K562 (cell line): ENCODE data around the gene PRKAR1B. TPM values are rescaled to one million over a fixed set of nuclear protein-coding genes. Genes with fewer than 3 reads are reported as not detected.

ENCODE experiments used
- ATAC-seq: fragments of 200-7000 bp; cut with Tn5 transposase; 3 replicates; pipeline ENCODE4 v1.9.1; 2020; ENCODE audit warnings: moderate library complexity
- BruUV-seq: library from RNA; stranded (reverse); fragments of 400-500 nt; replicated peaks from 2 replicates; lab custom pipeline; 2021; lab: Mats Ljungman, UMichigan
- CTCF ChIA-PET: fragments of 300-600 bp; formaldehyde crosslinking; extraction: SDS; loops from one replicate; lab custom pipeline; 2021; ENCODE audit warnings: low intra/inter-chr PET ratio; lab: Yijun Ruan, JAX
- POLR2A ChIA-PET: fragments of 300-600, 350-650 bp; sonication (Branson Sonifier 250); formaldehyde crosslinking; extraction: SDS; loops from one replicate; lab custom pipeline; 2021; ENCODE audit warnings: antibody characterized with exemption, inconsistent platforms; lab: Yijun Ruan, JAX
- DNase-seq, 4 experiments: peaks; one replicate each; pipeline versions ENCODE4 v3.0.0 to v3.0.0-alpha.2; 2011 to 2018; ENCODE audit warnings: low spot score in 3 of 4, mixed read lengths in 3 of 4; ENCODE audit errors: extremely low read depth in 1 of 4
- FAIRE-seq: peaks from 2 replicates; lab custom pipeline; 2011; peaks lifted over from hg19 to GRCh38; lab: Jason Lieb, UNC
- H2AFZ ChIP-seq: 2 replicates; pipeline ENCODE4 v1.6.0; 2011; ENCODE audit warnings: low read depth, low read length, control low read depth, inconsistent platforms
- H3K27ac ChIP-seq: fragments of 200-600 bp; 3 replicates; pipeline ENCODE4 v1.8.0; 2011; ENCODE audit warnings: low read depth, mild to moderate bottlenecking, control low read depth, inconsistent platforms, low read length, moderate library complexity, mixed read lengths; ENCODE audit errors: extremely low read depth
- H3K27me3 ChIP-seq, 2 experiments: fragments of 300-600 bp in 1 of 2; 2 replicates in 1 of 2; 3 replicates in 1 of 2; pipeline versions ENCODE4 v1.6.0 to v1.8.0; 2011; ENCODE audit warnings: inconsistent platforms in 2 of 2, low read length in 2 of 2, mild to moderate bottlenecking in 1 of 2, mixed read lengths in 1 of 2, moderate library complexity in 1 of 2; ENCODE audit not compliant: control insufficient read depth in 2 of 2, insufficient read depth in 2 of 2
- H3K36me3 ChIP-seq: fragments of 300-600 bp; 3 replicates; pipeline ENCODE4 v1.8.0; 2011; ENCODE audit warnings: mild to moderate bottlenecking, low read length, inconsistent platforms; ENCODE audit not compliant: control insufficient read depth, insufficient read depth
- H3K4me1 ChIP-seq, 2 experiments: fragments of 200-600 bp in 1 of 2; replicated peaks in 1 of 2; 2 replicates in 1 of 2; 3 replicates in 1 of 2; pipeline versions ENCODE4 v1.5.1 to v1.8.0; 2011; ENCODE audit warnings: inconsistent platforms in 2 of 2, low read length in 2 of 2, mild to moderate bottlenecking in 1 of 2, mixed read lengths in 1 of 2, moderate library complexity in 1 of 2; ENCODE audit not compliant: control insufficient read depth in 2 of 2, insufficient read depth in 2 of 2
- H3K4me2 ChIP-seq: 2 replicates; pipeline ENCODE4 v1.6.1; 2011; ENCODE audit warnings: low read length, control low read depth, inconsistent platforms, mixed read lengths; ENCODE audit not compliant: insufficient read depth
- H3K4me3 ChIP-seq: fragments of 200-600 bp; sonication (generic), shearing (Covaris generic); 2 replicates; pipeline ENCODE4 v1.5.1; 2016; ENCODE audit warnings: control low read depth, inconsistent platforms
- H3K79me2 ChIP-seq: fragments of 200-600 bp; 3 replicates; pipeline ENCODE4 v1.8.0; 2011; ENCODE audit warnings: low read length, inconsistent platforms; ENCODE audit not compliant: control insufficient read depth, insufficient read depth
- H3K9ac ChIP-seq, 2 experiments: 2 replicates each; pipeline versions ENCODE4 v1.6.0 to v1.6.1; 2011; ENCODE audit warnings: low read depth in 2 of 2, low read length in 2 of 2, control low read depth in 1 of 2, inconsistent platforms in 1 of 2, mild to moderate bottlenecking in 1 of 2, mixed read lengths in 1 of 2; ENCODE audit not compliant: insufficient read depth in 1 of 2
- H3K9me1 ChIP-seq: one replicate; pipeline ENCODE4 v1.6.0; 2011; ENCODE audit warnings: inconsistent platforms, mild to moderate bottlenecking, low read length, moderate library complexity; ENCODE audit not compliant: control insufficient read depth, insufficient read depth
- H3K9me3 ChIP-seq: replicated peaks from 2 replicates; pipeline ENCODE4 v1.5.1; 2011; ENCODE audit warnings: low read depth, low read length, inconsistent platforms; ENCODE audit not compliant: control insufficient read depth, insufficient read depth
- H4K20me1 ChIP-seq: replicated peaks from 2 replicates; pipeline ENCODE4 v1.6.1; 2011; ENCODE audit warnings: low read length, inconsistent platforms, mixed read lengths; ENCODE audit not compliant: control insufficient read depth, insufficient read depth
- YY1 ChIP-seq, 3 experiments: IDR thresholded peaks; 2 replicates each; pipeline ENCODE4 v1.6.1; 2011; ENCODE audit warnings: low read length in 2 of 3, mild to moderate bottlenecking in 2 of 3, moderate library complexity in 2 of 3, borderline replicate concordance in 1 of 3, control low read depth in 1 of 3, low read depth in 1 of 3; ENCODE audit not compliant: insufficient read depth in 3 of 3, insufficient replicate concordance in 2 of 3, control insufficient read depth in 1 of 3, insufficient read length in 1 of 3; ENCODE audit errors: extremely low read depth in 1 of 3
- WGBS: fragments of 100-300 bp; shearing (Covaris generic); methylation state at CpG from one replicate; pipeline ENCODE4 v1.1.6; 2016; ENCODE audit warnings: low coverage, mixed read lengths; ENCODE audit not compliant: insufficient coverage; ENCODE audit errors: missing lambda C conversion rate; 5-methylcytosine and 5-hydroxymethylcytosine counted together
- in situ Hi-C: fragments of 300-500 bp; cut with MboI; formaldehyde crosslinking; loops from 4 replicates; pipeline ENCODE4 v1.15.0; 2018; ENCODE audit warnings: inconsistent platforms, mixed read lengths
- intact Hi-C: fragments of 100-400 bp; cut with micrococcal nuclease; formaldehyde crosslinking; loops from 2 replicates; pipeline ENCODE4 v1.14.2; 2022
- polyA plus RNA-seq, 8 experiments: library from polyadenylated mRNA; depleted of rRNA in 4 of 8; stranded (reverse) in 5 of 8; unstranded in 3 of 8; fragments of >200 nt; fragmentation: Nextera tagmentation in 2 of 8; fragmentation: Illumina TruSeq in 1 of 8; extraction: Ambion mirVana in 2 of 8; extraction: Trizol in 1 of 8; gene quantifications; 2 replicates each; pipeline versions ENCODE4 v1.2.1 to v1.2.3, GENCODE V29; 2011 to 2014; ENCODE audit warnings: inconsistent platforms in 1 of 8, missing spikeins in 1 of 8
- total RNA-seq, 7 experiments: library from RNA; depleted of rRNA in 6 of 7; stranded (reverse); fragments of >200 nt in 6 of 7; fragmentation: Illumina TruSeq in 2 of 7; extraction: Trizol in 2 of 7; gene quantifications; 2 replicates each; pipeline versions ENCODE4 v1.2.1 to v1.2.3, GENCODE V29; 2011 to 2021; ENCODE audit warnings: low replicate concordance in 1 of 7
- TF ChIP-seq, protein P1 (sequence below): sonication (generic); formaldehyde crosslinking; IDR thresholded peaks from 2 replicates; pipeline ENCODE4 v1.8.1; 2023; ENCODE audit warnings: mild to moderate bottlenecking, missing genetic modification reagents

PRKAR1B gene
- total and polyA plus RNA-seq, 9 of the 15 experiments (the other 6 are each of a cell fraction or from before 2014, with no cell fraction given): 0.99 to 30.5 (median 12.7) TPM

- ChIA-PET CTCF (no interaction called here), POLR2A (interaction anchor here (0.6 to 0.7 kb wide), 2 partner anchors 32 to 159 kb away, joined by 3 read pairs; no protein-coding TSS in a partner anchor)
- no TSS peak for BruUV-seq
- no peak overlapping the region for H3K9ac ChIP-seq
- no peaks in the 10 kb centered on the region for H3K36me3 ChIP-seq
- no peak for ATAC-seq
- peaks cover 2% of the 10 kb centered on the region for H3K9me1 ChIP-seq
- no peaks in the 10 kb centered on the region for H3K27me3 ChIP-seq
- no peaks in the 10 kb centered on the region; the same call in 2 of the 3 replicates for H3K79me2 ChIP-seq
- no peak for DNase-seq
- no peak overlapping the region for H3K27ac ChIP-seq
- peaks cover 13% of the 10 kb centered on the region; the same call in 1 of the 2 replicates for H4K20me1 ChIP-seq
- TF ChIP-seq YY1 (IDR thresholded peaks at IDR 0.05; ENCODE audit: borderline replicate concordance in 1 of 3, control insufficient read depth in 1 of 3, extremely low read depth in 1 of 3, insufficient read depth in 3 of 3, insufficient read length in 1 of 3, insufficient replicate concordance in 2 of 3, low read depth in 1 of 3, low read length in 2 of 3): no peak
- TF ChIP-seq, protein P1, sequence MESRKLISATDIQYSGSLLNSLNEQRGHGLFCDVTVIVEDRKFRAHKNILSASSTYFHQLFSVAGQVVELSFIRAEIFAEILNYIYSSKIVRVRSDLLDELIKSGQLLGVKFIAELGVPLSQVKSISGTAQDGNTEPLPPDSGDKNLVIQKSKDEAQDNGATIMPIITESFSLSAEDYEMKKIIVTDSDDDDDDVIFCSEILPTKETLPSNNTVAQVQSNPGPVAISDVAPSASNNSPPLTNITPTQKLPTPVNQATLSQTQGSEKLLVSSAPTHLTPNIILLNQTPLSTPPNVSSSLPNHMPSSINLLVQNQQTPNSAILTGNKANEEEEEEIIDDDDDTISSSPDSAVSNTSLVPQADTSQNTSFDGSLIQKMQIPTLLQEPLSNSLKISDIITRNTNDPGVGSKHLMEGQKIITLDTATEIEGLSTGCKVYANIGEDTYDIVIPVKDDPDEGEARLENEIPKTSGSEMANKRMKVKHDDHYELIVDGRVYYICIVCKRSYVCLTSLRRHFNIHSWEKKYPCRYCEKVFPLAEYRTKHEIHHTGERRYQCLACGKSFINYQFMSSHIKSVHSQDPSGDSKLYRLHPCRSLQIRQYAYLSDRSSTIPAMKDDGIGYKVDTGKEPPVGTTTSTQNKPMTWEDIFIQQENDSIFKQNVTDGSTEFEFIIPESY (CRISPR knock-in tag): 0 out of 2 replicates have a peak, but pooled peaks have one; percentile 27
- intact Hi-C loops (no loop called here), in situ Hi-C loops (no loop called here)
- FAIRE-seq: no peak
- H2AFZ ChIP-seq: no peak overlapping the region
- H3K4me1 ChIP-seq: peaks cover 0 to 27% of the 10 kb centered on the region in 2 experiments; a peak in 3 of 5 replicates
- H3K4me3 ChIP-seq: no peak overlapping the region
- no peak overlapping the region for H3K4me2 ChIP-seq
- H3K9me3 ChIP-seq: no peaks in the 10 kb centered on the region
- 85% methylated on average over 8 of the region's 19 CpGs for WGBS
Measured at GRCh38 chr7:512146-512510, 215.0 kb downstream of the PRKAR1B start.
